ENCODE results near the gene GOLGA7B. TPM values are rescaled to one million over a fixed set of nuclear protein-coding genes. Genes with fewer than 3 reads are reported as not detected.

GOLGA7B gene
- total and polyA plus RNA-seq, 9 of the 15 experiments (the other 6 are each of a cell fraction or from before 2014, with no cell fraction given), result 0.03 to 0.07 (median 0.04) TPM; not detected in 3

DNA sequence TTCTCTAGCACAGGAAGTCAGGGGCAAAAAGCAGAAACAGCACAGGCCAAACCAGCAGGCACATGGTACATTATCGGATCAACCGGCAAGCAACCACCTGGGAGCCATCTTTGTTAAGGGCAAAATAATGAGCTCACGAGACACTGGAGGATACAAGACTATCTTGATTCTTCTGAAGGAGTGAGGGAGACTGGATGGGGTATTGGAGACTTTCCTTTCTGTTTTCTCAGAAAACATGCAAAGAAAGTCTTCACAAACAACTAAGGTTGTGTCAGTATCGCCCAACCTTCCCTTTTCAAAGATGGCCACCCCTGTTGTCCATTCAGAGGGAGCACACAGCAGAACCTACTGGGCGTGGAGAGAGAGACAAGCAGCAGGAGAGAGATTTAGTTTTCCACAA, 29.6 kb downstream of the GOLGA7B start (continued):
- TF ChIP-seq, protein P1, sequence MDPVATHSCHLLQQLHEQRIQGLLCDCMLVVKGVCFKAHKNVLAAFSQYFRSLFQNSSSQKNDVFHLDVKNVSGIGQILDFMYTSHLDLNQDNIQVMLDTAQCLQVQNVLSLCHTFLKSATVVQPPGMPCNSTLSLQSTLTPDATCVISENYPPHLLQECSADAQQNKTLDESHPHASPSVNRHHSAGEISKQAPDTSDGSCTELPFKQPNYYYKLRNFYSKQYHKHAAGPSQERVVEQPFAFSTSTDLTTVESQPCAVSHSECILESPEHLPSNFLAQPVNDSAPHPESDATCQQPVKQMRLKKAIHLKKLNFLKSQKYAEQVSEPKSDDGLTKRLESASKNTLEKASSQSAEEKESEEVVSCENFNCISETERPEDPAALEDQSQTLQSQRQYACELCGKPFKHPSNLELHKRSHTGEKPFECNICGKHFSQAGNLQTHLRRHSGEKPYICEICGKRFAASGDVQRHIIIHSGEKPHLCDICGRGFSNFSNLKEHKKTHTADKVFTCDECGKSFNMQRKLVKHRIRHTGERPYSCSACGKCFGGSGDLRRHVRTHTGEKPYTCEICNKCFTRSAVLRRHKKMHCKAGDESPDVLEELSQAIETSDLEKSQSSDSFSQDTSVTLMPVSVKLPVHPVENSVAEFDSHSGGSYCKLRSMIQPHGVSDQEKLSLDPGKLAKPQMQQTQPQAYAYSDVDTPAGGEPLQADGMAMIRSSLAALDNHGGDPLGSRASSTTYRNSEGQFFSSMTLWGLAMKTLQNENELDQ (CRISPR knock-in tag; IDR thresholded peaks at IDR 0.05; ENCODE audit: borderline replicate concordance), result no peak
- TF ChIP-seq, protein P2, sequence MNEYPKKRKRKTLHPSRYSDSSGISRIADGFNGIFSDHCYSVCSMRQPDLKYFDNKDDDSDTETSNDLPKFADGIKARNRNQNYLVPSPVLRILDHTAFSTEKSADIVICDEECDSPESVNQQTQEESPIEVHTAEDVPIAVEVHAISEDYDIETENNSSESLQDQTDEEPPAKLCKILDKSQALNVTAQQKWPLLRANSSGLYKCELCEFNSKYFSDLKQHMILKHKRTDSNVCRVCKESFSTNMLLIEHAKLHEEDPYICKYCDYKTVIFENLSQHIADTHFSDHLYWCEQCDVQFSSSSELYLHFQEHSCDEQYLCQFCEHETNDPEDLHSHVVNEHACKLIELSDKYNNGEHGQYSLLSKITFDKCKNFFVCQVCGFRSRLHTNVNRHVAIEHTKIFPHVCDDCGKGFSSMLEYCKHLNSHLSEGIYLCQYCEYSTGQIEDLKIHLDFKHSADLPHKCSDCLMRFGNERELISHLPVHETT (CRISPR knock-in tag; conservative IDR thresholded peaks at IDR 0.05 in 1 of 2, IDR thresholded peaks at IDR 0.05 in 1 of 2), result peak in 1 of 2 experiments; percentile 79; a peak in 2 of 4 replicates
- TF ChIP-seq NR4A1 (CRISPR knock-in tag; IDR thresholded peaks at IDR 0.05) (no peak), NR4A1 (tag; IDR thresholded peaks at IDR 0.05) (peak; percentile 87), ZNF175 (CRISPR knock-in tag; IDR thresholded peaks at IDR 0.05; ENCODE audit: low read depth) (peak; percentile 79; the same call in 1 of the 2 replicates), ZNF644 (tag; IDR thresholded peaks at IDR 0.05; ENCODE audit: low read depth) (0 out of 2 replicates have a peak, but pooled peaks have one; percentile 42), ZNF589 (CRISPR knock-in tag; IDR thresholded peaks at IDR 0.05; ENCODE audit: low read depth) (peak; percentile 39; the same call in 1 of the 2 replicates), L3MBTL2 (IDR thresholded peaks at IDR 0.05) (peak; percentile 43; the same call in 1 of the 2 replicates), TAF7 (tag; IDR thresholded peaks at IDR 0.05) (no peak), SREBF2 (CRISPR knock-in tag; IDR thresholded peaks at IDR 0.05) (no peak), ARNT (IDR thresholded peaks at IDR 0.05) (no peak), TEAD2 (tag; IDR thresholded peaks at IDR 0.05) (peak; percentile 57; the same call in 1 of the 2 replicates)
- TF ChIP-seq, protein P3, sequence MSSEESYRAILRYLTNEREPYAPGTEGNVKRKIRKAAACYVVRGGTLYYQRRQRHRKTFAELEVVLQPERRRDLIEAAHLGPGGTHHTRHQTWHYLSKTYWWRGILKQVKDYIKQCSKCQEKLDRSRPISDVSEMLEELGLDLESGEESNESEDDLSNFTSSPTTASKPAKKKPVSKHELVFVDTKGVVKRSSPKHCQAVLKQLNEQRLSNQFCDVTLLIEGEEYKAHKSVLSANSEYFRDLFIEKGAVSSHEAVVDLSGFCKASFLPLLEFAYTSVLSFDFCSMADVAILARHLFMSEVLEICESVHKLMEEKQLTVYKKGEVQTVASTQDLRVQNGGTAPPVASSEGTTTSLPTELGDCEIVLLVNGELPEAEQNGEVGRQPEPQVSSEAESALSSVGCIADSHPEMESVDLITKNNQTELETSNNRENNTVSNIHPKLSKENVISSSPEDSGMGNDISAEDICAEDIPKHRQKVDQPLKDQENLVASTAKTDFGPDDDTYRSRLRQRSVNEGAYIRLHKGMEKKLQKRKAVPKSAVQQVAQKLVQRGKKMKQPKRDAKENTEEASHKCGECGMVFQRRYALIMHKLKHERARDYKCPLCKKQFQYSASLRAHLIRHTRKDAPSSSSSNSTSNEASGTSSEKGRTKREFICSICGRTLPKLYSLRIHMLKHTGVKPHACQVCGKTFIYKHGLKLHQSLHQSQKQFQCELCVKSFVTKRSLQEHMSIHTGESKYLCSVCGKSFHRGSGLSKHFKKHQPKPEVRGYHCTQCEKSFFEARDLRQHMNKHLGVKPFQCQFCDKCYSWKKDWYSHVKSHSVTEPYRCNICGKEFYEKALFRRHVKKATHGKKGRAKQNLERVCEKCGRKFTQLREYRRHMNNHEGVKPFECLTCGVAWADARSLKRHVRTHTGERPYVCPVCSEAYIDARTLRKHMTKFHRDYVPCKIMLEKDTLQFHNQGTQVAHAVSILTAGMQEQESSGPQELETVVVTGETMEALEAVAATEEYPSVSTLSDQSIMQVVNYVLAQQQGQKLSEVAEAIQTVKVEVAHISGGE (CRISPR knock-in tag; IDR thresholded peaks at IDR 0.05), result 0 out of 6 replicates have a peak, but pooled peaks of 1 of the 3 experiments have one; percentile 24
- TF ChIP-seq, protein P4, sequence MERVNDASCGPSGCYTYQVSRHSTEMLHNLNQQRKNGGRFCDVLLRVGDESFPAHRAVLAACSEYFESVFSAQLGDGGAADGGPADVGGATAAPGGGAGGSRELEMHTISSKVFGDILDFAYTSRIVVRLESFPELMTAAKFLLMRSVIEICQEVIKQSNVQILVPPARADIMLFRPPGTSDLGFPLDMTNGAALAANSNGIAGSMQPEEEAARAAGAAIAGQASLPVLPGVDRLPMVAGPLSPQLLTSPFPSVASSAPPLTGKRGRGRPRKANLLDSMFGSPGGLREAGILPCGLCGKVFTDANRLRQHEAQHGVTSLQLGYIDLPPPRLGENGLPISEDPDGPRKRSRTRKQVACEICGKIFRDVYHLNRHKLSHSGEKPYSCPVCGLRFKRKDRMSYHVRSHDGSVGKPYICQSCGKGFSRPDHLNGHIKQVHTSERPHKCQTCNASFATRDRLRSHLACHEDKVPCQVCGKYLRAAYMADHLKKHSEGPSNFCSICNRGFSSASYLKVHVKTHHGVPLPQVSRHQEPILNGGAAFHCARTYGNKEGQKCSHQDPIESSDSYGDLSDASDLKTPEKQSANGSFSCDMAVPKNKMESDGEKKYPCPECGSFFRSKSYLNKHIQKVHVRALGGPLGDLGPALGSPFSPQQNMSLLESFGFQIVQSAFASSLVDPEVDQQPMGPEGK (CRISPR knock-in tag; IDR thresholded peaks at IDR 0.05; ENCODE audit: borderline replicate concordance), result no peak

All from K562 (cell line).